ENCODE results near the gene METTL15.

The METTL15 gene

GRCh38 chr11:28110108-28110820 is 2.1 kb downstream of the METTL15 start:
- peak; percentile 66 for ATAC-seq
- TF ChIP-seq ZFP3 (CRISPR knock-in tag; IDR thresholded peaks at IDR 0.05) (no peak), BACH2 (CRISPR knock-in tag; IDR thresholded peaks at IDR 0.05; ENCODE audit: borderline replicate concordance) (no peak), PATZ1 (CRISPR knock-in tag; IDR thresholded peaks at IDR 0.05; ENCODE audit: borderline replicate concordance) (no peak), TOX (CRISPR knock-in tag; IDR thresholded peaks at IDR 0.05; ENCODE audit: borderline replicate concordance) (no peak), TCF4 (CRISPR knock-in tag; IDR thresholded peaks at IDR 0.05; ENCODE audit: borderline replicate concordance) (no peak; the same call in 1 of the 2 replicates), SNAI2 (CRISPR knock-in tag; IDR thresholded peaks at IDR 0.05) (no peak), RARB (CRISPR knock-in tag; IDR thresholded peaks at IDR 0.05) (no peak), CREB5 (CRISPR knock-in tag; IDR thresholded peaks at IDR 0.05; ENCODE audit: low read depth) (no peak), GLIS3 (CRISPR knock-in tag; IDR thresholded peaks at IDR 0.05) (no peak), PPARA (CRISPR knock-in tag; IDR thresholded peaks at IDR 0.05; ENCODE audit: borderline replicate concordance) (no peak), ZNF8 (CRISPR knock-in tag; IDR thresholded peaks at IDR 0.05) (no peak), ZC3H10 (CRISPR knock-in tag; IDR thresholded peaks at IDR 0.05) (no peak), ZFP30 (CRISPR knock-in tag; IDR thresholded peaks at IDR 0.05) (no peak), ISL1 (CRISPR knock-in tag; IDR thresholded peaks at IDR 0.05) (no peak)

GRCh38 chr11:28110821-28111200 is 2.6 kb downstream of the METTL15 start:
- TF ChIP-seq ZNF565 (CRISPR knock-in tag; conservative IDR thresholded peaks at IDR 0.05; ENCODE audit: low read depth), result no peak
- no peak for TF ChIP-seq BACH2 (CRISPR knock-in tag; IDR thresholded peaks at IDR 0.05; ENCODE audit: borderline replicate concordance)
- TF ChIP-seq SNAI2 (CRISPR knock-in tag; IDR thresholded peaks at IDR 0.05), result no peak
- no peak for TF ChIP-seq ZFP30 (CRISPR knock-in tag; IDR thresholded peaks at IDR 0.05)
- no peak for TF ChIP-seq ZC3H10 (CRISPR knock-in tag; IDR thresholded peaks at IDR 0.05)
- TF ChIP-seq CSRNP3 (CRISPR knock-in tag; IDR thresholded peaks at IDR 0.05), result no peak
- no peak for TF ChIP-seq RARB (CRISPR knock-in tag; IDR thresholded peaks at IDR 0.05)
- TF ChIP-seq OSR1 (CRISPR knock-in tag; IDR thresholded peaks at IDR 0.05), result no peak
- TF ChIP-seq PPARA (CRISPR knock-in tag; IDR thresholded peaks at IDR 0.05; ENCODE audit: borderline replicate concordance), result no peak
- no peak for TF ChIP-seq ZNF8 (CRISPR knock-in tag; IDR thresholded peaks at IDR 0.05)
- TF ChIP-seq ISL1 (CRISPR knock-in tag; IDR thresholded peaks at IDR 0.05), result no peak
- no peak for ATAC-seq

- ATAC-seq, result no peak
- TF ChIP-seq CSDC2 (CRISPR knock-in tag; IDR thresholded peaks at IDR 0.05) (no peak), GLIS3 (CRISPR knock-in tag; IDR thresholded peaks at IDR 0.05) (no peak), PATZ1 (CRISPR knock-in tag; IDR thresholded peaks at IDR 0.05; ENCODE audit: borderline replicate concordance) (no peak), CREB5 (CRISPR knock-in tag; IDR thresholded peaks at IDR 0.05; ENCODE audit: low read depth) (no peak), ARNTL (CRISPR knock-in tag; IDR thresholded peaks at IDR 0.05; ENCODE audit: borderline replicate concordance, low read depth) (no peak)
These were observed 5.9 kb downstream of the METTL15 start for GRCh38 chr11:28114116-28114515.

GRCh38 chr11:28114731-28115130 is 6.5 kb downstream of the METTL15 start:
- no peak for TF ChIP-seq BACH2 (CRISPR knock-in tag; IDR thresholded peaks at IDR 0.05; ENCODE audit: borderline replicate concordance)
- TF ChIP-seq ARNTL (CRISPR knock-in tag; IDR thresholded peaks at IDR 0.05; ENCODE audit: borderline replicate concordance, low read depth), result no peak
- no peak for TF ChIP-seq TOX (CRISPR knock-in tag; IDR thresholded peaks at IDR 0.05; ENCODE audit: borderline replicate concordance)
- no peak for TF ChIP-seq TSHZ2 (CRISPR knock-in tag; IDR thresholded peaks at IDR 0.05)
- TF ChIP-seq ZFP30 (CRISPR knock-in tag; IDR thresholded peaks at IDR 0.05), result no peak
- no peak for TF ChIP-seq PPARA (CRISPR knock-in tag; IDR thresholded peaks at IDR 0.05; ENCODE audit: borderline replicate concordance)
- no peak for TF ChIP-seq ZC3H10 (CRISPR knock-in tag; IDR thresholded peaks at IDR 0.05)
- no peak for ATAC-seq

Data from SK-N-SH treated with all-trans-retinoic acid at 6 μM for 48 hours (cell line).